C4-2B (cell line): ENCODE data around the gene SORCS2.

Source experiments
- CTCF ChIP-seq: fragments of 450-650 bp; conservative IDR thresholded peaks from 2 replicates; pipeline ENCODE4 v1.5.1; 2017; ENCODE audit warnings: mild to moderate bottlenecking
- ZFX ChIP-seq: fragments of 450-650 bp; IDR thresholded peaks from 2 replicates; pipeline ENCODE4 v1.6.1; 2017

GRCh38 chr4:7766661-7767345, 574.5 kb downstream of the SORCS2 start:
- TF ChIP-seq ZFX = no peak
- no peak for TF ChIP-seq CTCF
